Measurements from ENCODE around the gene TJP1. TPM values are rescaled to one million over a fixed set of nuclear protein-coding genes. Genes with fewer than 3 reads are reported as not detected.

Gene TJP1
- total RNA-seq, 1 experiment from 2014 or later: 140 TPM

- no peak overlapping the region for H3K27ac ChIP-seq (ENCODE audit: insufficient read length, low read depth, low read length)
- no peaks in the 10 kb centered on the region for H3K79me1 ChIP-seq (ENCODE audit: insufficient read depth, low read depth, low read length, poor library complexity, severe bottlenecking)
- no peak overlapping the region for H2BK5ac ChIP-seq (ENCODE audit: insufficient read length, low read length)
- no peak overlapping the region for H2BK12ac ChIP-seq (ENCODE audit: insufficient read length, low read depth, low read length)
- H2AFZ ChIP-seq (ENCODE audit: low read length): no peak overlapping the region
- TF ChIP-seq, protein P1, sequence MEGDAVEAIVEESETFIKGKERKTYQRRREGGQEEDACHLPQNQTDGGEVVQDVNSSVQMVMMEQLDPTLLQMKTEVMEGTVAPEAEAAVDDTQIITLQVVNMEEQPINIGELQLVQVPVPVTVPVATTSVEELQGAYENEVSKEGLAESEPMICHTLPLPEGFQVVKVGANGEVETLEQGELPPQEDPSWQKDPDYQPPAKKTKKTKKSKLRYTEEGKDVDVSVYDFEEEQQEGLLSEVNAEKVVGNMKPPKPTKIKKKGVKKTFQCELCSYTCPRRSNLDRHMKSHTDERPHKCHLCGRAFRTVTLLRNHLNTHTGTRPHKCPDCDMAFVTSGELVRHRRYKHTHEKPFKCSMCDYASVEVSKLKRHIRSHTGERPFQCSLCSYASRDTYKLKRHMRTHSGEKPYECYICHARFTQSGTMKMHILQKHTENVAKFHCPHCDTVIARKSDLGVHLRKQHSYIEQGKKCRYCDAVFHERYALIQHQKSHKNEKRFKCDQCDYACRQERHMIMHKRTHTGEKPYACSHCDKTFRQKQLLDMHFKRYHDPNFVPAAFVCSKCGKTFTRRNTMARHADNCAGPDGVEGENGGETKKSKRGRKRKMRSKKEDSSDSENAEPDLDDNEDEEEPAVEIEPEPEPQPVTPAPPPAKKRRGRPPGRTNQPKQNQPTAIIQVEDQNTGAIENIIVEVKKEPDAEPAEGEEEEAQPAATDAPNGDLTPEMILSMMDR (conservative IDR thresholded peaks at IDR 0.05): no peak
- H4K20me1 ChIP-seq (ENCODE audit: control insufficient read depth, insufficient read depth, insufficient read length): no peaks in the 10 kb centered on the region
- H3K27me3 Mint-ChIP-seq (ENCODE audit: low read depth): no peaks in the 10 kb centered on the region
- H3K27me3 ChIP-seq (ENCODE audit: insufficient read depth, low read length): no peaks in the 10 kb centered on the region
- H3K23ac ChIP-seq (ENCODE audit: insufficient read length, low read depth, low read length): no peak overlapping the region
- H3K4ac ChIP-seq (ENCODE audit: low read depth, low read length): no peak overlapping the region
- H3K4me1 ChIP-seq (ENCODE audit: insufficient read depth, low read length): no peaks in the 10 kb centered on the region
- no peak overlapping the region for H2BK120ac ChIP-seq (ENCODE audit: low read depth, low read length, poor library complexity, severe bottlenecking)
- H3K36me3 Mint-ChIP-seq (ENCODE audit: insufficient read depth in 1 of 3, low read depth in 3 of 3): peaks cover 23 to 90% (median 75%) of the 10 kb centered on the region in 3 experiments
- H3K14ac ChIP-seq (ENCODE audit: insufficient read depth, low read length): no peak overlapping the region
- H2BK20ac ChIP-seq (ENCODE audit: low read depth, low read length, poor library complexity, severe bottlenecking): no peak overlapping the region
- H3T11ph ChIP-seq (ENCODE audit: low read length): no peak overlapping the region
- DNase-seq: no peak
- no peak overlapping the region for H3K9ac ChIP-seq (ENCODE audit: extremely low read depth, insufficient read length, low read length)
- H3K23me2 ChIP-seq (ENCODE audit: insufficient read length, low read depth, low read length, poor library complexity, severe bottlenecking): no peaks in the 10 kb centered on the region
- no peaks in the 10 kb centered on the region for H3K9me3 Mint-ChIP-seq
- no peaks in the 10 kb centered on the region for H3K4me1 Mint-ChIP-seq
- no peaks in the 10 kb centered on the region for H3K9me3 ChIP-seq (ENCODE audit: control insufficient read depth, low read depth, low read length)
- H3K27ac Mint-ChIP-seq: peak overlapping the region in 1 of 3 experiments; percentile 23; a peak in 1 of 7 replicates
- H2BK15ac ChIP-seq (ENCODE audit: low read depth, low read length): no peak overlapping the region
- WGBS (ENCODE audit: extremely low coverage, insufficient read length, low lambda C conversion rate): no CpG with 5 or more reads among the region's 8 CpGs
- no peak overlapping the region for H3K4me3 Mint-ChIP-seq
- H3K18ac ChIP-seq (ENCODE audit: insufficient read length, low read depth, low read length): no peak overlapping the region
- no peak overlapping the region for H4K91ac ChIP-seq (ENCODE audit: insufficient read length, low read depth, low read length)
- H2AK5ac ChIP-seq (ENCODE audit: insufficient read length, low read length): no peak overlapping the region
- no peak overlapping the region for H4K5ac ChIP-seq (ENCODE audit: insufficient read length, low read depth, low read length)
- H4K8ac ChIP-seq (replicated peaks; ENCODE audit: insufficient read length, low read depth, low read length): no peak overlapping the region
- H3K79me2 ChIP-seq (ENCODE audit: insufficient read depth, low read length): no peaks in the 10 kb centered on the region
- no peak overlapping the region for H3K56ac ChIP-seq (ENCODE audit: insufficient read length, low read depth, low read length)
- no peak overlapping the region for H3K4me2 ChIP-seq (ENCODE audit: insufficient read depth, insufficient read length, low read length)
Measured at GRCh38 chr15:29711531-29711930, 110.7 kb downstream of the TJP1 start.
